GM10248 (cell line): ENCODE results near the gene PINLYP.

Experiments used
- CTCF ChIA-PET: fragments of 300-600 bp; sonication (Branson Sonifier 250); formaldehyde crosslinking; extraction: SDS; loops from one replicate; lab custom pipeline; 2021; ENCODE audit warnings: antibody characterized with exemption; lab: Yijun Ruan, JAX
- POLR2A ChIA-PET: fragments of 350-650 bp; sonication (Branson Sonifier 250); formaldehyde crosslinking; extraction: SDS; loops from one replicate; lab custom pipeline; 2020; ENCODE audit warnings: antibody characterized with exemption; lab: Yijun Ruan, JAX
- DNase-seq: peaks from one replicate; pipeline ENCODE4 v3.0.0; 2012; ENCODE audit errors: extremely low spot score
- TF ChIP-seq, protein P1 (sequence below): IDR thresholded peaks from 2 replicates; pipeline ENCODE4 v1.5.1; 2012; ENCODE audit warnings: mild to moderate bottlenecking, low read depth; ENCODE audit errors: extremely low read depth, missing control alignments, control extremely low read depth

Gene PINLYP

DNA sequence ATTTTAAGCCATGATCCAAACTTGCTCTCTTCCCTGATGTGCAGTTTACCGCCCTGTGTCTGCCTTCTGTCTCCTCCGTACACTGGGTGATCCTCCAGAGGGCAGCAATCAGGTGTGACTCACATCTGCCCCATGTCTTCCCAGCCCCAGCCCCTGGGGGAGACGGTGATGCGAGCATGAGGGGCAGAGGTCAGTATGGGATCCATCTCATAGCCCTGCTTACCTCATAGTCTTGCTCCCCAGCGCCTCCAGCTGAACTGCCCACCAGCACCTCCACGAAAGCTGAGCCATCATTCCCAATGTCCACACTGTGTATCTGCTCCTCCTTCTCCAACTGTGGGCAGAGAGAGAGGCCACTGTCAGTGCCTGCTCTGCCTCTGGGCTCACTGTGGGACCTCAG lies 14.9 kb upstream of the PINLYP start:
- TF ChIP-seq, protein P1, sequence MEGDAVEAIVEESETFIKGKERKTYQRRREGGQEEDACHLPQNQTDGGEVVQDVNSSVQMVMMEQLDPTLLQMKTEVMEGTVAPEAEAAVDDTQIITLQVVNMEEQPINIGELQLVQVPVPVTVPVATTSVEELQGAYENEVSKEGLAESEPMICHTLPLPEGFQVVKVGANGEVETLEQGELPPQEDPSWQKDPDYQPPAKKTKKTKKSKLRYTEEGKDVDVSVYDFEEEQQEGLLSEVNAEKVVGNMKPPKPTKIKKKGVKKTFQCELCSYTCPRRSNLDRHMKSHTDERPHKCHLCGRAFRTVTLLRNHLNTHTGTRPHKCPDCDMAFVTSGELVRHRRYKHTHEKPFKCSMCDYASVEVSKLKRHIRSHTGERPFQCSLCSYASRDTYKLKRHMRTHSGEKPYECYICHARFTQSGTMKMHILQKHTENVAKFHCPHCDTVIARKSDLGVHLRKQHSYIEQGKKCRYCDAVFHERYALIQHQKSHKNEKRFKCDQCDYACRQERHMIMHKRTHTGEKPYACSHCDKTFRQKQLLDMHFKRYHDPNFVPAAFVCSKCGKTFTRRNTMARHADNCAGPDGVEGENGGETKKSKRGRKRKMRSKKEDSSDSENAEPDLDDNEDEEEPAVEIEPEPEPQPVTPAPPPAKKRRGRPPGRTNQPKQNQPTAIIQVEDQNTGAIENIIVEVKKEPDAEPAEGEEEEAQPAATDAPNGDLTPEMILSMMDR = no peak
- no peak for DNase-seq
- ChIA-PET CTCF (interaction anchor here (1.2 to 9.5 kb wide), 2 partner anchors 13 to 50 kb away, joined by 3 to 97 read pairs; partner anchors contain the start of genes PINLYP and XRCC1), POLR2A (no interaction called here)

DNA sequence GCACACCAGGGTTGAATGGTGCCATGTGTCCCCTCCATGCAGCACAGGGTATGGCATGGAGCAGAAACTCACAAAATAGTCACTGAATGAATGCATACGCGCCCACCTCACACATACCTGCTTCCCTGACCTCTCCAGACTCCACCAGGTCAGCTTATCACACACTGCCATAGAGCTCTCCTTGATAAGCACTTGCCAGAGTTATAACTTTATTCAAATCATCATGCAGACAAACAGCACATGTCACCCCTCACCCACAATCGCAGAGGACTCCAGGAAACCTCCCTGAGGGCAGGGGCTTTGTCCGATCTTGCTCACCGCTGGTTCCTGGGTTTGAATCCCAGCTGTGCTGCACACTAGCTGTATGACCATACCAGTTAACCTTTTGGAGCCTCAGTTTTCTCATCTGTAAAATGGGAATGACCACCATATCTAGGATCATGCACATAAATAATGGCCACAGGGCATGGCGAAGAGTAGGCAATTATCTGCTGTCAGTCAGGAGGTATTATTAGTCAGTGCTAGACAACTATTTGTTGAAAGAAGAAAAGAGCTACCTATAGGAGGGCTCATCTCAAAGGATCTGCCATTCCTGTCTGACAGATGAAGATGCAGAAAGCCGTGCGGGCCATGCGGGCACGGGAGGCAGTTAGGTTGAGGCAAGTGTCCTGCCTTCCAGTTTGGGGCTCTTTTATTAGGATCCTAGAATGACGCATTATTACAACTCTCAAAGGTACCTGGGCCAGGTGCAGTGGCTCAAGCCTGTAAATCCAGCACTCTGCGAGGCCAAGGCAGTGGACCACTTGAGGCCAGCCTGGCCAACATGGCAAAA lies 14.2 kb upstream of the PINLYP start:
- DNase-seq = no peak
- TF ChIP-seq, protein P1 = no peak
- ChIA-PET POLR2A (no interaction called here), CTCF (interaction anchor here (1.1 to 9.5 kb wide), 3 partner anchors 12 to 49 kb away, joined by 3 to 97 read pairs (median 3); partner anchors contain the start of genes PINLYP and XRCC1)

DNA sequence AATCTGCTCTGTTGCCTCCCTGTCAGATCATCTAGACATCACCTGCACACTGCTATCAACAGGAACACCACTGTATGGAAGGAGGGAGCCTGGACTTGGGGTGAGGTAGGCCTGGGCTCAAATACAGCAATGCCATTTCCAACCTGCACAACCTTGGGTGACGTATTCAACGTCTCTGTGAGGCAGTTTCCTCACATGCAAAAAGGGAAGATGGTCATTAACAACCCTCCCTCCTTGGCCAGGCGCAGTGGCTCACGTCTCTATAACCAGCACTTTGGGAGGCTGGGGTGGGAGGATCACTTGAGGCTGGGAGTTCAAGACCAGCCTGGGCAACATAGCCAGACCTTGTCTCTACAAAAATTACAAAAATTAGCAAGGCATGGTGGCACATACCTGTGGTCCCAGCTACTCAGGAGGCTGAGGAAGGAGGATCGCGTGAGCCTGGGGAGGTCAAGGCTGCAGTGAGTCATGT lies 13.3 kb upstream of the PINLYP start:
- ChIA-PET POLR2A (no interaction called here), CTCF (interaction anchor here (1.1 kb wide), 1 partner anchor 13 kb away, joined by 3 read pairs; no protein-coding TSS in a partner anchor)
- TF ChIP-seq, protein P1 = no peak
- no peak for DNase-seq

DNA sequence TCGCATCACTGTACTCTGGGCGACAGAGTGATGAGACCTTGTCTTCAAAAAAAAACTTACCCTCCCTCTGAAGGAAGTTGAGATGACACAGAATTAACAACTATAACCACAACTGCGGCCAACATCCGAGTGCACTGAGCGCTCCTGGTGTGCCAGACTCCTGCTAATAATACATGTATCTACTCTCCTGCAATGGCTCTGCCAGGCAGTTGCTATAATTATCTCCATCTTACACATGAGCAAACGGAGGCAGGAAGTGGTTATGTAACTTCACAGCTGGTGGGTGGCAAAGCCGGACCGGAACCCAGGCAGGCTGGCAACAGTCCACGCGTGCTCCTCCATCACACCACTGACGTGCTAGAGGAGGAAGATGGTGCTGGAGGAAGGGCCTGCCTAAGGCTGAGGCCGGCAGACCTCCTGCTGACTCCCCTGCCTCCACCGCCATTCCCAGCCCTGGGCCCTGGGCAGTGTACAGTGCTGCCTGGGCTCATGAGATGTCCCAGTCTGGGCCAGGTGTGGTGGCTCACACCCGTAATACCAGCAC lies 12.8 kb upstream of the PINLYP start:
- CTCF ChIA-PET = interaction anchor here (1.1 to 1.2 kb wide), 2 partner anchors 13 to 32 kb away, joined by 3 to 5 read pairs; no protein-coding TSS in a partner anchor
- POLR2A ChIA-PET = no interaction called here
- peak; percentile 51 for DNase-seq
- TF ChIP-seq, protein P1 = no peak

DNA sequence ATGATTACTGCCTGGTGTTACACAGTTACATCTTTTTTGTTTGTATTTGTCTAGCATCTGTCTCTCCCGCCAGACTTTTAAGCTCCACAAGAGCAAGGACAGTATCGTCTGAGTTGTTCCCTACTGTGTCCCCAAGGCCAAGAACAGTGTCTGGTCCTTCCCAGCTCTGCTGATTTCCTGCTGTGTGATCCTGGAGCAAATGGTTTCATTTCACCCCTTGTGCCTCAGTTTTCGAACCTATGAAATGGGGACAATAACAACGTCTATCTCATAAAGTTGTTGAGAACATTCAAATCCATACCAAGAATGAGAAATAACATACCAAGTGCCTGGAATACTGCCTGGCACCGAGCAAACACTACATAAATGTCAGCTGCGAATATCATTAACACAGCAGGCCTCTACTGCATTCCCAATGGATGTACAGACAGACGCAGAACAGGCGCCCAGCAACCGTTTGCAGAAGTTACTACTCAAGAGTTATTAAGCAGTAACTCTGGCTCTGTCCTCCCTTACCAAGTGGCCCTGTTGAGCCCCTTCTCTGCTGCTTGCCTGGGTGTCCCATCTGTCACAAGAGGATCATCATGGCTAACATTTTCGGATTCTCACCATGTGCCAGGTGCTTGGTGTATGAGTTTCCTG lies 11.7 kb upstream of the PINLYP start:
- TF ChIP-seq, protein P1 = no peak
- DNase-seq = no peak
- ChIA-PET POLR2A (no interaction called here), CTCF (interaction anchor here (1.2 to 3.0 kb wide), 3 partner anchors 8 to 31 kb away, joined by 5 to 18 read pairs (median 5); partner anchors contain the start of gene ZNF575)

DNA sequence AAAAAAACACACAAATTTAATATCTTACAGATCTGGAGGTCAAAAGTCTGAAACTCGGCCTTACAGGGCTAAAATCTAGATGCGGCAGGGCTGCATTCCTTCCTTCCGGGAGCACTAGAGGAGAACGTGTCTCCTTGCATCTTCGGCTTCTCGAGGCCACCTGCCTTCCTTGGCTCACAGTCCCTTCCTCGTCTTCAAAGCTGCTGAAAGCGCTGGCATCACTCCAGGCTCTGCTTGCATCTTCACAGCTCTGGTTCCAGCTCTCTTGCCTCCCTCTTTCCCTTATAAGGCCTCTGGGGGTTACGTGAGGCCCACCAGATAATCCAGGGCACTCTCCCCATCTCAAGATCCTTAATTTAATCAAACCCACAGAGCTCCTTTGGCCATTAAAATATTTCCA lies 10.8 kb upstream of the PINLYP start:
- ChIA-PET CTCF (interaction anchor here (0.8 to 3.0 kb wide), 4 partner anchors 9 to 32 kb away, joined by 3 to 18 read pairs (median 6); partner anchors contain the start of genes XRCC1 and ZNF575), POLR2A (no interaction called here)
- no peak for DNase-seq
- TF ChIP-seq, protein P1 = no peak
